ENCODE data around the gene NDUFB6.
"Not testable (repeated sequence)": the region's sequence is repeated elsewhere in the genome, so short reads cannot be mapped to it uniquely, and the experiment has no call there.

Gene NDUFB6

GRCh38 chr9:32572900-32573523, at the start of gene NDUFB6:
Gene NDUFB6 (minus strand): TSS chr9:32573159. CDS start chr9:32573060, 99 bp downstream.
- peak; percentile 96 for DNase-seq (ENCODE audit: low spot score)

- DNase-seq (ENCODE audit: low spot score) = no peak
Measured at GRCh38 chr9:32618261-32618660, 45.3 kb upstream of the NDUFB6 start.

GRCh38 chr9:32606811-32607210, 33.9 kb upstream of the NDUFB6 start:
- no peak for DNase-seq (ENCODE audit: low spot score)

GRCh38 chr9:32603914-32604852, 31.2 kb upstream of the NDUFB6 start:
- no peak for DNase-seq (ENCODE audit: low spot score)

- not testable (repeated sequence) for DNase-seq (ENCODE audit: low spot score)
Measured at GRCh38 chr9:32599021-32599420, 26.1 kb upstream of the NDUFB6 start.

GRCh38 chr9:32596936-32597335, 24.0 kb upstream of the NDUFB6 start:
- no peak for DNase-seq (ENCODE audit: low spot score)

- no peak for DNase-seq (ENCODE audit: low spot score)
Measured at GRCh38 chr9:32596096-32596865, 23.3 kb upstream of the NDUFB6 start.

- DNase-seq (ENCODE audit: low spot score) = no peak
Measured at GRCh38 chr9:32590898-32591297, 17.9 kb upstream of the NDUFB6 start.

GRCh38 chr9:32590476-32590875, 17.5 kb upstream of the NDUFB6 start:
- no peak for DNase-seq (ENCODE audit: low spot score)

- DNase-seq (ENCODE audit: low spot score) = peak; percentile 60
Measured at GRCh38 chr9:32589083-32589723, 16.2 kb upstream of the NDUFB6 start.

GRCh38 chr9:32587901-32588300, 14.9 kb upstream of the NDUFB6 start:
- peak; percentile 22 for DNase-seq (ENCODE audit: low spot score)

GRCh38 chr9:32584784-32585183, 11.8 kb upstream of the NDUFB6 start:
- DNase-seq (ENCODE audit: low spot score) = no peak

- peak; percentile 42 for DNase-seq (ENCODE audit: low spot score)
Measured at GRCh38 chr9:32581512-32582143, 8.7 kb upstream of the NDUFB6 start.

- DNase-seq (ENCODE audit: low spot score) = no peak
Measured at GRCh38 chr9:32580631-32581300, 7.8 kb upstream of the NDUFB6 start.

GRCh38 chr9:32579706-32580331, 6.9 kb upstream of the NDUFB6 start:
- peak; percentile 63 for DNase-seq (ENCODE audit: low spot score)

GRCh38 chr9:32578976-32579375, 6.0 kb upstream of the NDUFB6 start:
- no peak for DNase-seq (ENCODE audit: low spot score)

- no peak for DNase-seq (ENCODE audit: low spot score)
Measured at GRCh38 chr9:32577316-32577715, 4.4 kb upstream of the NDUFB6 start.

- no peak for DNase-seq (ENCODE audit: low spot score)
Measured at GRCh38 chr9:32574858-32575257, 1.9 kb upstream of the NDUFB6 start.

GRCh38 chr9:32573821-32574220, 862 bp upstream of the NDUFB6 start:
- no peak for DNase-seq (ENCODE audit: low spot score)

Measured in AG20443 (cell line).